ENCODE results near the gene SLC44A1. TPM values are rescaled to one million over a fixed set of nuclear protein-coding genes. Genes with fewer than 3 reads are reported as not detected.

The SLC44A1 gene
- total and polyA plus RNA-seq, 2 experiments from 2014 or later: 30.4 to 52.6 TPM

- peak; percentile 65 for DNase-seq
- Histone ChIP-seq H3K27me3 (replicated peaks; ENCODE audit: insufficient read depth) (no peaks in the 10 kb centered on the region), H3K4me3 (peak overlapping the region; percentile 64), H3K9ac (peak overlapping the region; percentile 50), H3K4me2 (ENCODE audit: unreplicated experiment) (peak overlapping the region; percentile 84), H3F3A (ENCODE audit: insufficient read depth) (no peaks in the 10 kb centered on the region), H3K9me2 (ENCODE audit: insufficient read depth) (no peaks in the 10 kb centered on the region), H3K9me3 (ENCODE audit: low read depth) (no peaks in the 10 kb centered on the region), H3K36me3 (ENCODE audit: low read depth) (peaks cover 13% of the 10 kb centered on the region; the same call in 1 of the 2 replicates), H3K79me2 (ENCODE audit: insufficient read depth) (peaks cover 6% of the 10 kb centered on the region; the same call in 1 of the 2 replicates), H3K27ac (peak overlapping the region; percentile 6; the same call in 1 of the 2 replicates), H4K20me1 (ENCODE audit: insufficient read depth) (no peaks in the 10 kb centered on the region), H3K4me1 (ENCODE audit: insufficient read depth) (0 out of 2 replicates have a peak, but pooled peaks cover 3% of the 10 kb centered on the region), H2AFZ (peak overlapping the region; percentile 64)
- in situ Hi-C loops (cut with MboI): no loop called here
- WGBS, 2 experiments (ENCODE audit: low coverage in 1 of 2, low lambda C conversion rate in 2 of 2, missing lambda C conversion rate in 2 of 2): 72 to 75% methylated on average over 2 of the region's 2 CpGs
- TF ChIP-seq EZH2 (IDR thresholded peaks at IDR 0.05; ENCODE audit: insufficient read depth, poor library complexity, severe bottlenecking) (no peak), EZH2phosphoT487 (IDR thresholded peaks at IDR 0.05; ENCODE audit: insufficient read depth, low read depth) (no peak)
Observed at GRCh38 chr9:105341434-105342146, 97.1 kb downstream of the SLC44A1 start.

DNA sequence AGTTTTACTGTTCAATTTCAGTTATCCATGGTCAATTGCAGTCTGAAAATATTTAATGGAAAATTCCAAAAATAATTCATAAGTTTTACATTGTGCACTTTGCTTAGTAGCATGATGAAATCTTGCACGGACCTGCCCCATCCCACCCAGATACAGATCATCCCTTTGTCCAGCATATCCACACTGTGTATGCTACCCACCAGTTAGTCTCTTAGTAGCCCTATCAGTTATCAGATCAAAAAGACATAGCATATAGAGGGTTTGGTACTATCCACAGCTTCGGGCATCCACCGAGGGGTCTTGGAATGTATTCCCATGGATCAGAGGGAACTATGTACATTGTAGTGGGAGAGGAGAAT, 97.7 kb downstream of the SLC44A1 start:
- in situ Hi-C loops (cut with MboI): no loop called here
- Histone ChIP-seq H3K36me3 (ENCODE audit: low read depth) (peaks cover 12% of the 10 kb centered on the region; the same call in 1 of the 2 replicates), H3K27me3 (replicated peaks; ENCODE audit: insufficient read depth) (no peaks in the 10 kb centered on the region), H3F3A (ENCODE audit: insufficient read depth) (no peaks in the 10 kb centered on the region), H3K4me1 (ENCODE audit: insufficient read depth) (0 out of 2 replicates have a peak, but pooled peaks cover 3% of the 10 kb centered on the region), H3K9me2 (ENCODE audit: insufficient read depth) (no peaks in the 10 kb centered on the region), H3K79me2 (ENCODE audit: insufficient read depth) (peaks cover 6% of the 10 kb centered on the region; the same call in 1 of the 2 replicates), H3K9ac (peak overlapping the region; percentile 50), H4K20me1 (ENCODE audit: insufficient read depth) (no peaks in the 10 kb centered on the region), H3K4me3 (peak overlapping the region; percentile 64), H3K27ac (peak overlapping the region; percentile 6; the same call in 1 of the 2 replicates), H3K4me2 (ENCODE audit: unreplicated experiment) (peak overlapping the region; percentile 84), H3K9me3 (ENCODE audit: low read depth) (no peaks in the 10 kb centered on the region), H2AFZ (peak overlapping the region; percentile 64)
- TF ChIP-seq EZH2 (IDR thresholded peaks at IDR 0.05; ENCODE audit: insufficient read depth, poor library complexity, severe bottlenecking) (no peak), EZH2phosphoT487 (IDR thresholded peaks at IDR 0.05; ENCODE audit: insufficient read depth, low read depth) (no peak)
- DNase-seq: no peak
- WGBS, 2 experiments (ENCODE audit: low coverage in 1 of 2, low lambda C conversion rate in 2 of 2, missing lambda C conversion rate in 2 of 2): 70 to 72% methylated on average over 3 of the region's 3 CpGs

- Histone ChIP-seq H3K9ac (no peak overlapping the region), H3K36me3 (ENCODE audit: low read depth) (0 out of 2 replicates have a peak, but pooled peaks cover 4% of the 10 kb centered on the region), H3K4me2 (ENCODE audit: unreplicated experiment) (no peak overlapping the region), H3F3A (ENCODE audit: insufficient read depth) (no peaks in the 10 kb centered on the region), H3K27me3 (replicated peaks; ENCODE audit: insufficient read depth) (no peaks in the 10 kb centered on the region), H2AFZ (no peak overlapping the region), H3K79me2 (ENCODE audit: insufficient read depth) (peaks cover 4% of the 10 kb centered on the region; the same call in 1 of the 2 replicates), H3K9me2 (ENCODE audit: insufficient read depth) (no peaks in the 10 kb centered on the region), H3K4me1 (ENCODE audit: insufficient read depth) (0 out of 2 replicates have a peak, but pooled peaks cover 3% of the 10 kb centered on the region), H3K4me3 (no peak overlapping the region), H4K20me1 (ENCODE audit: insufficient read depth) (no peaks in the 10 kb centered on the region), H3K9me3 (ENCODE audit: low read depth) (no peaks in the 10 kb centered on the region), H3K27ac (no peak overlapping the region)
- in situ Hi-C loops (cut with MboI): no loop called here
- WGBS, 2 experiments (ENCODE audit: low coverage in 1 of 2, low lambda C conversion rate in 2 of 2, missing lambda C conversion rate in 2 of 2): 95 to 98% methylated on average over 2 of the region's 2 CpGs
- DNase-seq: no peak
- TF ChIP-seq EZH2 (IDR thresholded peaks at IDR 0.05; ENCODE audit: insufficient read depth, poor library complexity, severe bottlenecking): no peak
- no peak for TF ChIP-seq EZH2phosphoT487 (IDR thresholded peaks at IDR 0.05; ENCODE audit: insufficient read depth, low read depth)
Observed at GRCh38 chr9:105344283-105344682, 99.8 kb downstream of the SLC44A1 start.

DNA sequence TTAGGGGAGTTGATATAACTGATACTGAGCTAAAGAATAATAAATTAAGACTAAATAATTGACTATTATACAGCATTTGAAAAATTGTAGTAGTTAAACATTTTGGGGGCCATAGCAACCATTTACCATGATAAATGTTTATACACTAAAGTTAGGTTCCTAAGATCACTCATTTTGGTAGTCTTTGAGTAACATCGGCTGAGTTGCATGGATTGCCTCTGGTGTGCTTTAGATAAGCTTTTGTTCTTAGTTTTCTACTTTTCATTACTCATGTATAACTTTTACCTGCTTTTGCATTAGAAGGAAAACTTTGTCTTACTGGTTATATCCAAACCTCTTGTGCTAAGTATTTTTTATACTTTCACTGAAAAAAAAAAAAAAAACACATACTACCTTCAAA, 101.2 kb downstream of the SLC44A1 start:
- Histone ChIP-seq H3K79me2 (ENCODE audit: insufficient read depth) (no peaks in the 10 kb centered on the region), H3K36me3 (ENCODE audit: low read depth) (0 out of 2 replicates have a peak, but pooled peaks cover 7% of the 10 kb centered on the region), H3K4me2 (ENCODE audit: unreplicated experiment) (no peak overlapping the region)

More for the DNA sequence above, 101.2 kb downstream of the SLC44A1 start:
- Histone ChIP-seq H2AFZ (no peak overlapping the region), H3K9me2 (ENCODE audit: insufficient read depth) (no peaks in the 10 kb centered on the region), H3K9ac (no peak overlapping the region), H3F3A (ENCODE audit: insufficient read depth) (no peaks in the 10 kb centered on the region), H3K27me3 (replicated peaks; ENCODE audit: insufficient read depth) (no peaks in the 10 kb centered on the region), H3K4me3 (no peak overlapping the region), H3K4me1 (ENCODE audit: insufficient read depth) (0 out of 2 replicates have a peak, but pooled peaks cover 3% of the 10 kb centered on the region), H3K27ac (no peak overlapping the region), H4K20me1 (ENCODE audit: insufficient read depth) (no peaks in the 10 kb centered on the region), H3K9me3 (ENCODE audit: low read depth) (no peaks in the 10 kb centered on the region)
- no peak for DNase-seq
- in situ Hi-C loops (cut with MboI): no loop called here
- WGBS, 2 experiments (ENCODE audit: low coverage in 1 of 2, low lambda C conversion rate in 2 of 2, missing lambda C conversion rate in 2 of 2): 100% methylated on average over 1 of the region's 1 CpG
- TF ChIP-seq EZH2 (IDR thresholded peaks at IDR 0.05; ENCODE audit: insufficient read depth, poor library complexity, severe bottlenecking) (no peak), EZH2phosphoT487 (IDR thresholded peaks at IDR 0.05; ENCODE audit: insufficient read depth, low read depth) (no peak)

Measured in GM23248 (cell line).